ENCODE results near the gene MAGOH. TPM values are rescaled to one million over a fixed set of nuclear protein-coding genes. Genes with fewer than 3 reads are reported as not detected.
"Not testable (repeated sequence)": the region's sequence is repeated elsewhere in the genome, so short reads cannot be mapped to it uniquely, and the experiment has no call there.

The MAGOH gene
- polyA plus RNA-seq, 1 donor (not counting 4 experiments of a cell fraction or from before 2014, with no cell fraction given) = 104 TPM

- Histone ChIP-seq H3K4me1 (ENCODE audit: control insufficient read depth, extremely low read depth, insufficient read depth, low read length) (no peaks in the 10 kb centered on the region), H3K27ac (ENCODE audit: control insufficient read depth, insufficient read depth, low read length) (no peak overlapping the region), H3K9me1 (ENCODE audit: control insufficient read depth, extremely low read depth, insufficient read depth, low read length) (no peaks in the 10 kb centered on the region), H3K4me3 (ENCODE audit: control insufficient read depth in 2 of 3, extremely low read depth in 1 of 3, insufficient read depth in 2 of 3, low read depth in 1 of 3, low read length in 3 of 3) (no peak overlapping the region), H3K9me3 (ENCODE audit: control insufficient read depth, low read depth, low read length) (no peaks in the 10 kb centered on the region), H3K27me3 (ENCODE audit: control insufficient read depth, extremely low read depth, insufficient read depth, low read length) (no peaks in the 10 kb centered on the region), H3K9ac (ENCODE audit: control insufficient read depth, extremely low read depth, insufficient read depth, low read length) (no peak overlapping the region), H4K20me1 (ENCODE audit: control insufficient read depth, extremely low read depth, insufficient read depth, low read length) (no peaks in the 10 kb centered on the region), H3K36me3 (ENCODE audit: control insufficient read depth in 2 of 2, extremely low read depth in 1 of 2, insufficient read depth in 2 of 2, low read length in 2 of 2) (peaks cover 16 to 28% of the 10 kb centered on the region in 2 experiments), H3K79me2 (ENCODE audit: control insufficient read depth, insufficient read depth, low read length) (no peaks in the 10 kb centered on the region), H3K4me2 (ENCODE audit: control insufficient read depth, extremely low read depth, insufficient read depth, low read depth, low read length) (no peak overlapping the region), H2AFZ (ENCODE audit: control insufficient read depth, low read length) (no peak overlapping the region)
- TF ChIP-seq CTCF (optimal IDR thresholded peaks at IDR 0.05 in 1 of 3, IDR thresholded peaks at IDR 0.05 in 1 of 3, conservative IDR thresholded peaks at IDR 0.05 in 1 of 3; ENCODE audit: extremely low read depth in 1 of 3, insufficient read depth in 2 of 3, low read length in 3 of 3) (no peak), EZH2 (IDR thresholded peaks at IDR 0.05; ENCODE audit: low read length) (no peak)
- FAIRE-seq (no peak), DNase-seq (ENCODE audit: low read depth, low spot score) (no peak)
- dilution Hi-C loops (cut with MboI; ENCODE audit: extremely low pct_ligation_motif_present, low sequenced_read_pairs) = no loop called here
Observed at GRCh38 chr1:53207726-53208125, 30.6 kb downstream of the MAGOH start.

- Histone ChIP-seq H3K4me1 (ENCODE audit: control insufficient read depth, extremely low read depth, insufficient read depth, low read length) (no peaks in the 10 kb centered on the region), H3K36me3 (ENCODE audit: control insufficient read depth in 2 of 2, extremely low read depth in 1 of 2, insufficient read depth in 2 of 2, low read length in 2 of 2) (peaks cover 18 to 34% of the 10 kb centered on the region in 2 experiments), H4K20me1 (ENCODE audit: control insufficient read depth, extremely low read depth, insufficient read depth, low read length) (no peaks in the 10 kb centered on the region), H3K9me1 (ENCODE audit: control insufficient read depth, extremely low read depth, insufficient read depth, low read length) (no peaks in the 10 kb centered on the region), H3K27ac (ENCODE audit: control insufficient read depth, insufficient read depth, low read length) (no peak overlapping the region), H3K4me2 (ENCODE audit: control insufficient read depth, extremely low read depth, insufficient read depth, low read depth, low read length) (no peak overlapping the region), H3K9me3 (ENCODE audit: control insufficient read depth, low read depth, low read length) (no peaks in the 10 kb centered on the region), H3K27me3 (ENCODE audit: control insufficient read depth, extremely low read depth, insufficient read depth, low read length) (no peaks in the 10 kb centered on the region), H3K4me3 (ENCODE audit: control insufficient read depth in 2 of 3, extremely low read depth in 1 of 3, insufficient read depth in 2 of 3, low read depth in 1 of 3, low read length in 3 of 3) (no peak overlapping the region), H2AFZ (ENCODE audit: control insufficient read depth, low read length) (no peak overlapping the region), H3K79me2 (ENCODE audit: control insufficient read depth, insufficient read depth, low read length) (no peaks in the 10 kb centered on the region), H3K9ac (ENCODE audit: control insufficient read depth, extremely low read depth, insufficient read depth, low read length) (no peak overlapping the region)
- no peak for DNase-seq (ENCODE audit: low read depth, low spot score)
- TF ChIP-seq EZH2 (IDR thresholded peaks at IDR 0.05; ENCODE audit: low read length) (no peak), CTCF (optimal IDR thresholded peaks at IDR 0.05 in 1 of 3, IDR thresholded peaks at IDR 0.05 in 1 of 3, conservative IDR thresholded peaks at IDR 0.05 in 1 of 3; ENCODE audit: extremely low read depth in 1 of 3, insufficient read depth in 2 of 3, low read length in 3 of 3) (no peak)
- dilution Hi-C loops (cut with MboI; ENCODE audit: extremely low pct_ligation_motif_present, low sequenced_read_pairs) = no loop called here
- FAIRE-seq = no peak
Observed at GRCh38 chr1:53206735-53207379, 31.5 kb downstream of the MAGOH start.

GRCh38 chr1:53206083-53206685 lies 32.1 kb downstream of the MAGOH start:
- dilution Hi-C loops (cut with MboI; ENCODE audit: extremely low pct_ligation_motif_present, low sequenced_read_pairs); DNase-seq (ENCODE audit: low read depth, low spot score); H3K9me3 ChIP-seq (ENCODE audit: control insufficient read depth, low read depth, low read length); H3K4me2 ChIP-seq (ENCODE audit: control insufficient read depth, extremely low read depth, insufficient read depth, low read depth, low read length); H2AFZ ChIP-seq (ENCODE audit: control insufficient read depth, low read length); H3K4me3 ChIP-seq (ENCODE audit: control insufficient read depth in 2 of 3, extremely low read depth in 1 of 3, insufficient read depth in 2 of 3, low read depth in 1 of 3, low read length in 3 of 3); H3K9me1 ChIP-seq (ENCODE audit: control insufficient read depth, extremely low read depth, insufficient read depth, low read length); H3K27me3 ChIP-seq (ENCODE audit: control insufficient read depth, extremely low read depth, insufficient read depth, low read length); H3K79me2 ChIP-seq (ENCODE audit: control insufficient read depth, insufficient read depth, low read length); FAIRE-seq; H3K27ac ChIP-seq (ENCODE audit: control insufficient read depth, insufficient read depth, low read length); H3K4me1 ChIP-seq (ENCODE audit: control insufficient read depth, extremely low read depth, insufficient read depth, low read length); H3K9ac ChIP-seq (ENCODE audit: control insufficient read depth, extremely low read depth, insufficient read depth, low read length); H4K20me1 ChIP-seq (ENCODE audit: control insufficient read depth, extremely low read depth, insufficient read depth, low read length): not testable (repeated sequence)
- H3K36me3 ChIP-seq (ENCODE audit: control insufficient read depth in 2 of 2, extremely low read depth in 1 of 2, insufficient read depth in 2 of 2, low read length in 2 of 2) = peaks cover 18 to 34% of the 10 kb centered on the region in 2 experiments
